Measurements from ENCODE around the gene SPAG8. TPM values are rescaled to one million over a fixed set of nuclear protein-coding genes. Genes with fewer than 3 reads are reported as not detected.

SPAG8 gene
- total and polyA plus RNA-seq, 9 of the 15 experiments (the other 6 are each of a cell fraction or from before 2014, with no cell fraction given): 0.03 to 0.47 (median 0.21) TPM

- no peak overlapping the region for H3K27ac ChIP-seq (ENCODE audit: extremely low read depth, low read depth, low read length)
- H3K79me2 ChIP-seq (ENCODE audit: control insufficient read depth, insufficient read depth, low read length): no peaks in the 10 kb centered on the region
- no peak overlapping the region for H3K4me3 ChIP-seq
- no peaks in the 10 kb centered on the region for H4K20me1 ChIP-seq (replicated peaks; ENCODE audit: control insufficient read depth, insufficient read depth, low read length)
- H3K4me2 ChIP-seq (ENCODE audit: insufficient read depth, low read length): no peak overlapping the region
- no TSS peak for BruUV-seq (replicated peaks)
- H3K36me3 ChIP-seq (ENCODE audit: control insufficient read depth, insufficient read depth, low read length): peaks cover 9% of the 10 kb centered on the region; the same call in 2 of the 3 replicates
- TF ChIP-seq, protein P1, sequence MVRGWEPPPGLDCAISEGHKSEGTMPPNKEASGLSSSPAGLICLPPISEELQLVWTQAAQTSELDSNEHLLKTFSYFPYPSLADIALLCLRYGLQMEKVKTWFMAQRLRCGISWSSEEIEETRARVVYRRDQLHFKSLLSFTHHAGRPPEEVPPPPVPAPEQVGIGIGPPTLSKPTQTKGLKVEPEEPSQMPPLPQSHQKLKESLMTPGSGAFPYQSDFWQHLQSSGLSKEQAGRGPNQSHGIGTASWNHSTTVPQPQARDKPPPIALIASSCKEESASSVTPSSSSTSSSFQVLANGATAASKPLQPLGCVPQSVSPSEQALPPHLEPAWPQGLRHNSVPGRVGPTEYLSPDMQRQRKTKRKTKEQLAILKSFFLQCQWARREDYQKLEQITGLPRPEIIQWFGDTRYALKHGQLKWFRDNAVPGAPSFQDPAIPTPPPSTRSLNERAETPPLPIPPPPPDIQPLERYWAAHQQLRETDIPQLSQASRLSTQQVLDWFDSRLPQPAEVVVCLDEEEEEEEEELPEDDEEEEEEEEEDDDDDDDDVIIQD (CRISPR knock-in tag; IDR thresholded peaks at IDR 0.05): no peak
- TF ChIP-seq, protein P2, sequence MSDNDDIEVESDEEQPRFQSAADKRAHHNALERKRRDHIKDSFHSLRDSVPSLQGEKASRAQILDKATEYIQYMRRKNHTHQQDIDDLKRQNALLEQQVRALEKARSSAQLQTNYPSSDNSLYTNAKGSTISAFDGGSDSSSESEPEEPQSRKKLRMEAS (CRISPR knock-in tag; IDR thresholded peaks at IDR 0.05): no peak
- TF ChIP-seq NKRF (IDR thresholded peaks at IDR 0.05; ENCODE audit: borderline replicate concordance) (no peak), ZNF77 (CRISPR knock-in tag; IDR thresholded peaks at IDR 0.05) (no peak), BMI1 (IDR thresholded peaks at IDR 0.05; ENCODE audit: low read length) (no peak), EZH2 (IDR thresholded peaks at IDR 0.05; ENCODE audit: borderline replicate concordance, low read depth, low read length) (no peak), HDAC3 (IDR thresholded peaks at IDR 0.05; ENCODE audit: borderline replicate concordance, partially characterized antibody) (no peak), SP2 (IDR thresholded peaks at IDR 0.05; ENCODE audit: extremely low read depth, low read depth, low read length, poor library complexity, severe bottlenecking) (no peak), ZNF280B (CRISPR knock-in tag; IDR thresholded peaks at IDR 0.05) (no peak), YBX1 (IDR thresholded peaks at IDR 0.05) (no peak), TFAM (CRISPR knock-in tag; conservative IDR thresholded peaks at IDR 0.05) (no peak), GATAD2A (IDR thresholded peaks at IDR 0.05) (no peak), NFXL1 (CRISPR knock-in tag; IDR thresholded peaks at IDR 0.05) (no peak), PCBP1 (IDR thresholded peaks at IDR 0.05; ENCODE audit: low read depth, low read length, poor library complexity, severe bottlenecking) (no peak)
- TF ChIP-seq, protein P3, sequence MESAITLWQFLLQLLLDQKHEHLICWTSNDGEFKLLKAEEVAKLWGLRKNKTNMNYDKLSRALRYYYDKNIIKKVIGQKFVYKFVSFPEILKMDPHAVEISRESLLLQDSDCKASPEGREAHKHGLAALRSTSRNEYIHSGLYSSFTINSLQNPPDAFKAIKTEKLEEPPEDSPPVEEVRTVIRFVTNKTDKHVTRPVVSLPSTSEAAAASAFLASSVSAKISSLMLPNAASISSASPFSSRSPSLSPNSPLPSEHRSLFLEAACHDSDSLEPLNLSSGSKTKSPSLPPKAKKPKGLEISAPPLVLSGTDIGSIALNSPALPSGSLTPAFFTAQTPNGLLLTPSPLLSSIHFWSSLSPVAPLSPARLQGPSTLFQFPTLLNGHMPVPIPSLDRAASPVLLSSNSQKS (CRISPR knock-in tag; IDR thresholded peaks at IDR 0.05): no peak
- H2AFZ ChIP-seq (ENCODE audit: low read depth, low read length): no peak overlapping the region
- H3K9ac ChIP-seq (ENCODE audit: insufficient read depth in 1 of 2, low read depth in 2 of 2, low read length in 2 of 2): no peak overlapping the region
- no peak for ATAC-seq
- no peaks in the 10 kb centered on the region for H3K27me3 ChIP-seq (ENCODE audit: control insufficient read depth in 2 of 2, insufficient read depth in 2 of 2, low read length in 2 of 2)
- peaks cover 9 to 16% of the 10 kb centered on the region in 2 experiments; a peak in 4 of 5 replicates for H3K4me1 ChIP-seq (replicated peaks in 1 of 2; ENCODE audit: control insufficient read depth in 2 of 2, insufficient read depth in 2 of 2, low read length in 2 of 2)
- WGBS (ENCODE audit: insufficient coverage, low coverage, missing lambda C conversion rate): 91% methylated on average over 10 of the region's 14 CpGs
- H3K9me3 ChIP-seq (replicated peaks; ENCODE audit: control insufficient read depth, insufficient read depth, low read depth, low read length): no peaks in the 10 kb centered on the region
- in situ Hi-C loops (cut with MboI): loop anchor here (10.0 kb wide), 1 partner anchor 92 kb away; no protein-coding TSS in a partner anchor
- no peaks in the 10 kb centered on the region for H3K9me1 ChIP-seq (ENCODE audit: control insufficient read depth, insufficient read depth, low read length)
- POLR2A ChIA-PET: interaction anchor here (0.6 to 0.7 kb wide), 2 partner anchors 9 to 57 kb away, joined by 3 read pairs; no protein-coding TSS in a partner anchor
- no peak for FAIRE-seq
- intact Hi-C loops (cut with micrococcal nuclease): no loop called here
- DNase-seq (ENCODE audit: extremely low read depth in 1 of 4, low spot score in 3 of 4): no peak
- CTCF ChIA-PET (ENCODE audit: low intra/inter-chr PET ratio): no interaction called here
Observed at GRCh38 chr9:35792826-35793225, 19.2 kb downstream of the SPAG8 start.

All from K562 (cell line).